ENCODE data around the gene TRABD2B.

DNA sequence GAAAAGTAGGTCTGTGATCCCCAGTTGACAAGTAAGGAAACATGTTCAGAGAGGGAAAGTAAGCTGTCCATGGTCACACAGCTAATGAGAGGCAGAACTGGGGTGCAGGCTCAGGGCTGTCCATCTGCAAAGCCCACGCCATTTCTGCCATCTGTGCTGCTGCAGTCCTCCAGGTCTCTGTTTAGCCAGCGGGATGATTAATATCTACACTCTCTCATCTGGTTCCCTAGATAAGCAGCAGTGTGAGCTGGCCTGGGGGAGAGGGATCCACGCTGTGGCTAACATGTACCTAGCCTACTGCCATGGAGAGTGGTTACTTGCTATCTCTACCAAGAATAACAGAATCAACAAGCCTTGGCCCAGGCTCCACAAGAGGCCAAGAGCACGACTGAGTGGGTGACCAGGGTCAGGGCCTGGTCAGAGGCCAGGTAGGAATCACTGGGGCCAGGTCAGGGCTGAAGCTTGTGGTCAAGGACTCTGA, 75.2 kb downstream of the TRABD2B start:
- TF ChIP-seq CTCF (IDR thresholded peaks at IDR 0.05) (no peak), ZFX (IDR thresholded peaks at IDR 0.05; ENCODE audit: borderline replicate concordance) (no peak)
